NCI-H146 treated with DMSO at 0.1 percent for 48 hours (cell line): ENCODE data around the gene CHST15.
"Not testable (repeated sequence)": the region's sequence is repeated elsewhere in the genome, so short reads cannot be mapped to it uniquely, and the experiment has no call there.

Experiments used
- DNase-seq: peaks from one replicate; lab custom pipeline; 2025; ENCODE audit not compliant: unreplicated experiment; lab: John Stamatoyannopoulos, UW

CHST15 gene

GRCh38 chr10:124124769-124125161 lies 31.4 kb upstream of the CHST15 start:
- DNase-seq = no peak

- no peak for DNase-seq
Observed at GRCh38 chr10:124124123-124124768, 30.8 kb upstream of the CHST15 start.

GRCh38 chr10:124123156-124123555 lies 29.8 kb upstream of the CHST15 start:
- DNase-seq = no peak

- DNase-seq = no peak
Observed at GRCh38 chr10:124122211-124122610, 28.8 kb upstream of the CHST15 start.

GRCh38 chr10:124120410-124121061 lies 27.1 kb upstream of the CHST15 start:
- DNase-seq = no peak

- no peak for DNase-seq
Observed at GRCh38 chr10:124119946-124120345, 26.5 kb upstream of the CHST15 start.

GRCh38 chr10:124119216-124119615 lies 25.8 kb upstream of the CHST15 start:
- DNase-seq = no peak

- no peak for DNase-seq
Observed at GRCh38 chr10:124117833-124118232, 24.4 kb upstream of the CHST15 start.

GRCh38 chr10:124117511-124117785 lies 24.1 kb upstream of the CHST15 start:
- DNase-seq = no peak

GRCh38 chr10:124116771-124117510 lies 23.5 kb upstream of the CHST15 start:
- no peak for DNase-seq

GRCh38 chr10:124114696-124115095 lies 21.3 kb upstream of the CHST15 start:
- DNase-seq = no peak

- DNase-seq = no peak
Observed at GRCh38 chr10:124112891-124113580, 19.6 kb upstream of the CHST15 start.

- no peak for DNase-seq
Observed at GRCh38 chr10:124110882-124111281, 17.5 kb upstream of the CHST15 start.

GRCh38 chr10:124109261-124109660 lies 15.9 kb upstream of the CHST15 start:
- no peak for DNase-seq

- no peak for DNase-seq
Observed at GRCh38 chr10:124107072-124107471, 13.7 kb upstream of the CHST15 start.

- DNase-seq = no peak
Observed at GRCh38 chr10:124106241-124106879, 13.0 kb upstream of the CHST15 start.

GRCh38 chr10:124105594-124105993 lies 12.2 kb upstream of the CHST15 start:
- DNase-seq = no peak

GRCh38 chr10:124105045-124105444 lies 11.6 kb upstream of the CHST15 start:
- no peak for DNase-seq

GRCh38 chr10:124104011-124104627 lies 10.7 kb upstream of the CHST15 start:
- no peak for DNase-seq

- DNase-seq = no peak
Observed at GRCh38 chr10:124101351-124101750, 8.0 kb upstream of the CHST15 start.

GRCh38 chr10:124100651-124101050 lies 7.3 kb upstream of the CHST15 start:
- DNase-seq = not testable (repeated sequence)
